Measurements from ENCODE around the gene IP6K3. TPM values are rescaled to one million over a fixed set of nuclear protein-coding genes. Genes with fewer than 3 reads are reported as not detected.

Gene IP6K3
- total RNA-seq, 1 experiment from 2014 or later: not detected

- no peak for DNase-seq (ENCODE audit: extremely low read depth, low read depth)
Measured at GRCh38 chr6:33693186-33694105, 53.3 kb downstream of the IP6K3 start.

- DNase-seq (ENCODE audit: extremely low read depth, low read depth): no peak
Measured at GRCh38 chr6:33692760-33693158, 53.9 kb downstream of the IP6K3 start.

DNA sequence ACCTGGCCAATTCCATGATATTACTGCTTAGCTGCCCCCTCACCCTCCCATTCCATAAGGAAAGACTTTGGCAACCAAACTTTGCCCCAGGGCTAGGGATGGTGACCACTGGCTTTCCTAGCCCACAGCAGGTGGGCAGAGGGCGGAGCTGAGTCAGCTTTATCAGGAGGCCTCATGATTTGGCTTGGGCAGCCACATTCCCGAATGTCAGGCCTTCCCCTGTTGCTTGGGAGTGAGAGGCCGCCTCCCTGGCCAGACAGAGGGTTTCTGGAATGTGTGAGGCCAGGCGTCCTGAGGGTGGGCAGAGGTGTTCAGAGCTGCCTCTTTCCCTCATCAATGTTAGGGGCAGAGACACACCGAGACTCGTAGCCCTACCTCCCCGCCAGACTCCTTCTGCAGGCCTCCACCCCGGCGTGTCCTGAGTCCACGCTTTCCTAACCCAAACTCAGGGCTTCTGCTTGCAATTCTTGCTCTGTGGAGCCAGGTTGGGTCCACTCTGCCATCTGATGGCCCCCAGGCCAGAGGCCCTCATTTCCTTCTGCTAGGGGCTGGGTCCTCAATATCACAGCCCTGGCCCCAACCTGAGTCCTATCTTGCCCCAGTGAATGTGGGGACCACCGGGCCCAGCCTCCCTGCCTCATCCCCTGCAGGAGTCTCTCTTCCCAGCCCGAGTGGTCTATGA is 54.5 kb downstream of the IP6K3 start:
- DNase-seq (ENCODE audit: extremely low read depth, low read depth): no peak

DNA sequence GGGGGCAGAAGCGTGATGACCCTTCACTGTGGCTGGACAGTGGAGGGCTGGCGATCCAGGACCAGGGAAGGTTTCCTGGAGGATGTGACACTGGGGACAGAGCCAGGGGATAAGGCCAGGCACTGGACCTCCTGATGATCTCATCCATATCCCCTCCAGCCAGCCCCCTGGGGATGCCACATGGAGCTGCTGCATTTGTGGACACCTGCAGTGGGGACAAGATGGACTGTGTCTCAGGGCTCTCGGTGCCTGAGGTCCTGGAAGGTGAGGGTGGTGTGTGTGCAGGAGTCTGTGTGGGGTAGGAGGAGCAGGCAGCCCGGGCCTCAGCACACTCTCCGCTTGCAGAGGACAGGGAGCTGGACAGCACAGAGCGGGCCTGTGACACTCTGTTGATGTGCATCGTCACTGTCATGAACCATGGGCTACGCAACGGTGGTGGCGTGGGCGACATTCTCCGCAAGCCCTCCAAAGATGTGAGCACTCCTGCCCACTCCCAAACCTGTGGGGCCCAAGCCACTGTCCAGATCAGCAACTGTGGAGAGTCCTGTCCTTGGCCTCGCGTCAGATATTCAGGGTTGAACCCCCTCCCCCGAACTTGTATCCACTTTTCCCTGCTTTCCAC is 55.1 kb downstream of the IP6K3 start:
- DNase-seq (ENCODE audit: extremely low read depth, low read depth): no peak

DNA sequence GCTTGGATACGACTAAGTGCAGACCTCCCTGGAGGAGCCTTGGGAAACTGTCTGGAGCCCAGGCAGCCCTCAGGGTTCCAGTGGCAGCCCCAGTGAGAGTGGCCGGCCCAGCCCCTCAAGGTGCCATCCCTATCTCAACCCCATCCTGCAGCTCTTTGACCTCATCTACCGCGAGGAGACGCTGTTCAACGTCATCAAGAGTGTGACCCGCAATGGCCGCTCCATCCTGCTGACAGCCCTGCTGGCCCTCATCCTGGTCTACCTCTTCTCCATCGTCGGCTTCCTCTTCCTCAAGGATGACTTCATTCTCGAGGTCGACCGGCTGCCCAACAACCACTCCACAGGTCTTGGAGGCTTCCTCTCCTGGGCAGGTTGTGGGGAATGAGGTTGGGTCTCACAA is 55.9 kb downstream of the IP6K3 start:
- DNase-seq (ENCODE audit: extremely low read depth, low read depth): no peak

GRCh38 chr6:33689879-33690278 is 56.8 kb downstream of the IP6K3 start:
- no peak for DNase-seq (ENCODE audit: extremely low read depth, low read depth)

- no peak for DNase-seq (ENCODE audit: extremely low read depth, low read depth)
Measured at GRCh38 chr6:33689148-33689494, 57.6 kb downstream of the IP6K3 start.

GRCh38 chr6:33688451-33689147 is 58.1 kb downstream of the IP6K3 start:
- DNase-seq (ENCODE audit: extremely low read depth, low read depth): no peak

DNA sequence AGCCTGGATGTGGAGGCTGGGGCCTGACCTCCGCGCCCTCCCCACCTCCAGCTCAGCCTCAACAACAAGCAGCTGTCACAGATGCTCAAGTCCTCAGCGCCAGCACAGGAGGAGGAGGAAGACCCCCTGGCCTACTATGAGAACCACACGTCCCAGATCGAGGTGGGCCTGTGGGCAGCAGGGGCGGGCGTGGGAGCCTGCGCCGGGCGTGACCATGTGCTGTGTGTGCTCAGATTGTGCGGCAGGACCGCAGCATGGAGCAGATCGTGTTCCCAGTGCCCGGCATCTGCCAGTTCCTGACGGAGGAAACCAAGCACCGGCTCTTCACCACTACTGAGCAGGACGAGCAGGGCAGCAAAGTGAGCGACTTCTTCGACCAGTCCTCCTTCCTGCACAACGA is 58.7 kb downstream of the IP6K3 start:
- DNase-seq (ENCODE audit: extremely low read depth, low read depth): no peak

DNA sequence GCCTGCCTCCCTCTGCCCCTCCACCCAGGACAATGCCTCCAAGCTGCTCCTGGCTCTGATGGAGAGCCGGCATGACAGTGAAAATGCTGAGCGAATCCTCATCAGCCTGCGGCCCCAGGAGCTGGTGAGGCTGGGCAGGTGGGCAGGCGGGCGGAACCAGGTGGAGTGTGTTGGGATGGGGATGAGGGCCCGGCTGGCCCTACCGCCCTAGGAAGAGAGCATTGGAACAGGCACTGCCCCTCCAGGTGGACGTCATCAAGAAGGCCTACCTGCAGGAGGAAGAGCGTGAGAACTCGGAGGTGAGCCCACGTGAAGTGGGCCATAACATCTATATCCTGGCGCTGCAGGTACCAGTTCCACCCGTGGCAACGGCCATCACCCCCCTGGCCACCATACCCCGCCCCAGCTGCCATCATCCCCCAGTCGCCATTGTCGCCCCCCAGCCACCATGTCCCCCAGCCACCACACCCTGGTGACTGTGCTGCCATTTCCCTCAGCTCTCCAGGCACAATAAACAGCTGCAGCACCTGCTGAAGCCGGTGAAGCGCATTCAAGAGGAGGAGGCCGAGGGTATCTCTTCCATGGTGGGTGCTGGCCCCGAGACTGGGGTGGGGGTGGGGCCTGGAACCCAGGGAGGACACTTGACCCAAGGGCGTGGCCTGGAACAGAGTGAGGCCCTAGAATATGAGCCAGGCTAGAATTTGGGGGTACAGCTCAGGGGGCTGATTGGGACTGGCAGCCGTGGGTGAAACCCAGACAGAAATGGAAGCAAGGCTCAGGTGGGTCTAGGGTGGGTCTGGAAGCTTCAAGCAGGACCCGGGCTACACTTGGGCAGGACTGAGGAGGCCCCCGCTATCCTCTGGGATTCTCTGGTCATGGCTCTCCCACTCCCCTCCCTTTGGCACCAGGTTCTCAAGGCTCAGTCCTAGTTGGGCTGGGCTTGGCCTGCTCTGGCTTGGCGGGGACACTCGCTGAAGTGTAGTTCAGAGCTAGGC is 59.4 kb downstream of the IP6K3 start:
- DNase-seq (ENCODE audit: extremely low read depth, low read depth): no peak

DNA sequence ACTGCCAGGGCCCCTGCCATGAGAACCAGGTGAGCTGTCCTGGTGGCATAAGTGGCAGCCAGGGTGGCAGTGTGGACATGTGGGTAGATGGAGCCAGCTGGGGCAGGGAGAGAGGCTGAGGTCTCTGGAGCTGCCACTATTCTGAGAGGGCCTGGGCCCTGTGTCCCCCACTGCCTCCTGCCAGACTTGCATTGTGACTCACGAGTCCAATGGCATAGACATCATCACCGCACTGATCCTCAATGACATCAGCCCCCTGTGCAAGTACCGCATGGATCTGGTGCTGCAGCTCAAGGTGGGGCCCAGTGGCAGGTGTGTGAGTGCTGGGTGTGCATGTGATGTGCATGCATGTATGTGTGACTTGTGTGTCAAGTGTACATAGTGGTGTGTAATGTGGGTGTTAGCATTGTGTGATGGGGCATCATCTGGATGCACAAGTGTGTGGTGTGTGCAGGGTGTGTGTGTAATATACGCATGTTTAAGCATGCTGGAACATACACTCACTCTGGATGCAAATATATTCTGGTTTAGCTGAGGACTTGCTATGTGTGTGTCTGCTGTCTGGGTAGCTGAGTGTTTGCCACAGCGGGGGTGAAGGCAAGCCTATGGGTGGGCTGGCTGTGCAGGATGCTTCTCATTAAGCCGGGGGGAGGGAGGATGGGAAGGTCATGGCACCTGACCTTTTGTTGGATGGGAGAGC is 60.3 kb downstream of the IP6K3 start:
- DNase-seq (ENCODE audit: extremely low read depth, low read depth): no peak

DNA sequence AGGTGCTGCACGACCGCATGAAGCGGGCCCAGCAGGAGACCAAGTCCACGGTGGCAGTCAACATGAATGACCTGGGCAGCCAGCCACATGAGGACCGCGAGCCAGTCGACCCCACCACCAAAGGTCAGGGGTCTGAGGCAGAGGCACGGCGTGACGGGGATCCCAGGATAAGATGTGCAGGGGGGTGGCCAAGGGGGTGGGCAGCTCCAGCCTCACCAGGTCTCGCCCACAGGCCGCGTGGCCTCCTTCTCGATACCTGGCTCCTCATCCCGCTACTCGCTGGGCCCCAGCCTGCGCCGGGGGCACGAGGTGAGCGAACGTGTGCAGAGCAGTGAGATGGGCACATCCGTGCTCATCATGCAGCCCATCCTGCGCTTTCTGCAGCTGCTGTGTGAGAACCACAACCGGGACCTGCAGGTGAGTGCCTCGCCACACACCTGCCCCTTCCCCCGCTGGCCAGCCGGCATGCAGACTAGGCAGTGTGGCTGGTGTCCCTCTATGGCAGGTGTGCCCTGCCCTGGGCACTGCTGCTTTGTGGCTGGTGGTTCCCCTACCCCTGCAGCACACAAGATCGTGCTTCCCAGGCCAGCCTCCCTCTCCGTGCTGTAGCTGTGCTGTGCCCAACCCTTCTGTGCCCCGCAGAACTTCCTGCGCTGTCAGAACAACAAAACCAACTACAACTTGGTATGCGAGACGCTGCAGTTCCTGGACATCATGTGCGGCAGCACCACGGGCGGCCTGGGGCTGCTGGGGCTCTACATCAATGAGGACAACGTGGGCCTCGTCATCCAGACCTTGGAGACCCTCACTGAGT is 61.1 kb downstream of the IP6K3 start:
- DNase-seq (ENCODE audit: extremely low read depth, low read depth): no peak

DNA sequence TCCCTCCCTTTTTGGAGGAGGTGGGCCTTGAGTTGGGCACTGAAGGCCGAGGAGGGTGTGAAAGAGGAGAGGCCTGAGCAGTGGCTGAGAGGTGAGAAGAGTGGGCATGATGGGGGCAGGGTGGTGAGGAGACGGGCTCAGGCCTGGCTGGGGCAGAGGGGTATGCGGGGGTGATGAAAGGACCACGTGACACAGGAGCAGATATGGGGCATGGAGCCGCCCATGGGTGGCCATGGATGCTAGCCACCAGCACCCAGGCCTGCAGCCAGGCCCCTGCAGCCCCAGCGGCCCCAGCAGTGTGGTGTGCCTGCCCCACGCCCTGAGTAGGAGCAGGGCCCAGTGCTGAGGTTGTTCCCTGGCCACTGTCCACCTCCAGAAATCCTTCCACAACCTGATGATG is 61.7 kb downstream of the IP6K3 start:
- DNase-seq (ENCODE audit: extremely low read depth, low read depth): no peak

- no peak for DNase-seq (ENCODE audit: extremely low read depth, low read depth)
Measured at GRCh38 chr6:33684428-33684896, 62.2 kb downstream of the IP6K3 start.

- no peak for DNase-seq (ENCODE audit: extremely low read depth, low read depth)
Measured at GRCh38 chr6:33683576-33684427, 62.9 kb downstream of the IP6K3 start.

GRCh38 chr6:33683051-33683571 is 63.6 kb downstream of the IP6K3 start:
- no peak for DNase-seq (ENCODE audit: extremely low read depth, low read depth)

DNA sequence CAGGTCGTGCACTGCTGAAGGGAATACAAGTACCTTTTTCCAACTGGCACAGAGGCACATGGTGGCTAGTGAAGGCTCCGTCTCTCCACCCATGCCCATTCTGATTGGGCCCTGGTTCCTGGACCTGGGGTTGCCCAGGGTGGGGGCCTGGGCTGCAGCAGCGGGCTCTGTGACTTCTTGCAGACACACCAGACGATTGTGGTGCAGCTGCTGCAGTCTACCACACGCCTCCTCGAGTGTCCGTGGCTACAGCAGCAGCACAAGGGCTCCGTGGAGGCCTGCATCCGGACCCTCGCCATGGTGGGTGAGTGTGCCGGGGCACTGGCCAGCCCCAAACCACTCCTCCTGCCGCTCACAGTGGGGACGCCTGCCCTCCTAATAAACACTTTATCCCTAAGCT is 64.4 kb downstream of the IP6K3 start:
- DNase-seq (ENCODE audit: extremely low read depth, low read depth): no peak
